Mucosa of descending colon (tissue), 3 donors: ENCODE measurements around the gene FAHD1. TPM values are rescaled to one million over a fixed set of nuclear protein-coding genes. Genes with fewer than 3 reads are reported as not detected.

Experiments
- ATAC-seq: fragments of 200-7000 bp; cut with Tn5 transposase; one replicate; pipeline ENCODE4 v1.9.1; 2020; ENCODE audit warnings: mild to moderate bottlenecking, moderate library complexity
- DNase-seq, 3 donors: peaks; one replicate each; pipeline ENCODE4 v3.0.0-alpha.2; 2020
- H3K36me3 ChIP-seq: fragments of 200-600 bp; one replicate; pipeline ENCODE4 v1.8.0; 2021; ENCODE audit warnings: low read depth, mild to moderate bottlenecking
- H3K4me1 ChIP-seq: fragments of 200-600 bp; one replicate; pipeline ENCODE4 v1.8.0; 2021; ENCODE audit warnings: low read depth, mild to moderate bottlenecking
- H3K4me3 ChIP-seq: fragments of 200-600 bp; one replicate; pipeline ENCODE4 v1.8.0; 2021; ENCODE audit warnings: mild to moderate bottlenecking
- H3K9me3 ChIP-seq: fragments of 200-600 bp; one replicate; pipeline ENCODE4 v1.8.0; 2021; ENCODE audit warnings: mild to moderate bottlenecking
- intact Hi-C, 2 donors: fragments of 100-400 bp; cut with DNase I in 1 of 2; cut with micrococcal nuclease in 1 of 2; formaldehyde crosslinking; loops; one replicate each; pipeline versions ENCODE4 v1.11.0 to v1.11.1; 2022; cut with DNase I, micrococcal nuclease
- total RNA-seq, 3 donors: library from RNA; stranded (reverse); fragmentation: NEBNext Ultra II Directional in 2 of 3; extraction: Animal tissue kit (Norgen Biotek cat#: 25700) in 2 of 3; gene quantifications; one replicate each; pipeline versions ENCODE4 v1.2.1 to v1.2.4, GENCODE V29; 2021 to 2023
- TF ChIP-seq, protein P1 (sequence below): fragments of 200-600 bp; IDR thresholded peaks from one replicate; pipeline ENCODE4 v1.8.0; 2022; ENCODE audit warnings: antibody characterized with exemption, mild to moderate bottlenecking
- donor health status: DM: no; HTN: no; CAD: no; lungs with moderate emphysema.
- donor health status: DM: no; HTN: no; CAD: no.
- donor health status: DM: no; HTN: yes; CAD: no.

Gene FAHD1
- total RNA-seq, 3 donors from 2014 or later: 31.4 to 59.6 (median 54.6) TPM

- no peak for ATAC-seq
- TF ChIP-seq, protein P1, sequence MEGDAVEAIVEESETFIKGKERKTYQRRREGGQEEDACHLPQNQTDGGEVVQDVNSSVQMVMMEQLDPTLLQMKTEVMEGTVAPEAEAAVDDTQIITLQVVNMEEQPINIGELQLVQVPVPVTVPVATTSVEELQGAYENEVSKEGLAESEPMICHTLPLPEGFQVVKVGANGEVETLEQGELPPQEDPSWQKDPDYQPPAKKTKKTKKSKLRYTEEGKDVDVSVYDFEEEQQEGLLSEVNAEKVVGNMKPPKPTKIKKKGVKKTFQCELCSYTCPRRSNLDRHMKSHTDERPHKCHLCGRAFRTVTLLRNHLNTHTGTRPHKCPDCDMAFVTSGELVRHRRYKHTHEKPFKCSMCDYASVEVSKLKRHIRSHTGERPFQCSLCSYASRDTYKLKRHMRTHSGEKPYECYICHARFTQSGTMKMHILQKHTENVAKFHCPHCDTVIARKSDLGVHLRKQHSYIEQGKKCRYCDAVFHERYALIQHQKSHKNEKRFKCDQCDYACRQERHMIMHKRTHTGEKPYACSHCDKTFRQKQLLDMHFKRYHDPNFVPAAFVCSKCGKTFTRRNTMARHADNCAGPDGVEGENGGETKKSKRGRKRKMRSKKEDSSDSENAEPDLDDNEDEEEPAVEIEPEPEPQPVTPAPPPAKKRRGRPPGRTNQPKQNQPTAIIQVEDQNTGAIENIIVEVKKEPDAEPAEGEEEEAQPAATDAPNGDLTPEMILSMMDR: no peak
Observed at GRCh38 chr16:1846416-1846815, 19.4 kb downstream of the FAHD1 start.

GRCh38 chr16:1850981-1851380 is 24.0 kb downstream of the FAHD1 start:
- TF ChIP-seq, protein P1: no peak
- H3K4me3 ChIP-seq: no peak overlapping the region
- DNase-seq (no peak), ATAC-seq (no peak)
- H3K36me3 ChIP-seq: no peaks in the 10 kb centered on the region
- no peaks in the 10 kb centered on the region for H3K9me3 ChIP-seq
- intact Hi-C loops: no loop called here
- H3K4me1 ChIP-seq: no peaks in the 10 kb centered on the region

More at GRCh38 chr16:1846416-1846815, 19.4 kb downstream of the FAHD1 start:
- intact Hi-C loops: no loop called here
- Histone ChIP-seq H3K4me3 (no peak overlapping the region), H3K4me1 (no peaks in the 10 kb centered on the region), H3K9me3 (no peaks in the 10 kb centered on the region), H3K36me3 (no peaks in the 10 kb centered on the region)
- no peak for DNase-seq

- intact Hi-C loops: no loop called here
- ATAC-seq (no peak), DNase-seq (no peak)
- H3K9me3 ChIP-seq: no peaks in the 10 kb centered on the region
- H3K4me3 ChIP-seq: no peak overlapping the region
- H3K36me3 ChIP-seq: no peaks in the 10 kb centered on the region
- TF ChIP-seq, protein P1: no peak
- no peaks in the 10 kb centered on the region for H3K4me1 ChIP-seq
Observed at GRCh38 chr16:1851793-1852192, 24.8 kb downstream of the FAHD1 start.

- H3K4me1 ChIP-seq: no peaks in the 10 kb centered on the region
- TF ChIP-seq, protein P1: no peak
- ATAC-seq (no peak), DNase-seq (no peak)
- H3K9me3 ChIP-seq: no peaks in the 10 kb centered on the region
- no peak overlapping the region for H3K4me3 ChIP-seq
- H3K36me3 ChIP-seq: no peaks in the 10 kb centered on the region
- intact Hi-C loops: no loop called here
Observed at GRCh38 chr16:1857433-1858097, 30.6 kb downstream of the FAHD1 start.

- Histone ChIP-seq H3K4me1 (no peaks in the 10 kb centered on the region), H3K36me3 (no peaks in the 10 kb centered on the region), H3K9me3 (no peaks in the 10 kb centered on the region), H3K4me3 (no peak overlapping the region)
- TF ChIP-seq, protein P1: no peak
- no peak for ATAC-seq
- intact Hi-C loops: no loop called here
- DNase-seq: no peak
Observed at GRCh38 chr16:1858189-1858865, 31.3 kb downstream of the FAHD1 start.
